ENCODE data around the gene DPP6.

Gene DPP6

DNA sequence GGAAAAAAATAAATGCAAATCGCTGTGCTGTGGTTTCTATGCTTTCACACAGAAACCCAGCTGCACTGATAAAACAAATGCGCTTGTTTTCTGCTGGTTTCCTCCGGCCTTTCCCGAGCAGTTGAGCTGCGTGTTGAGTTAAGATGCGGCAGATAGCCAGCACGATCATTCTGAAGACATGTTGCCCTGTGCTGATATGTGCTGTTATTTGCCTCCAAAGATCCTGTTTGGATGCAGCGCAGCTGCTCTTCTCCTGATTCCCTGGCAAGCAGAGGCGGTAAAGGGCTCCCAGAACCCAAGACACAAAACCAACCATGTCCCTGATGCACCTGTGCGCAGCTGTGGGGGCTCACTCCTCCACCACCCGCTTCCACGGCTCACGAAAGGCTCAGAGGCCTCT lies 725.3 kb downstream of the DPP6 start:
- DNase-seq, result no peak

- no peak for DNase-seq
These were observed 725.7 kb downstream of the DPP6 start for GRCh38 chr7:154777908-154778307.

DNA sequence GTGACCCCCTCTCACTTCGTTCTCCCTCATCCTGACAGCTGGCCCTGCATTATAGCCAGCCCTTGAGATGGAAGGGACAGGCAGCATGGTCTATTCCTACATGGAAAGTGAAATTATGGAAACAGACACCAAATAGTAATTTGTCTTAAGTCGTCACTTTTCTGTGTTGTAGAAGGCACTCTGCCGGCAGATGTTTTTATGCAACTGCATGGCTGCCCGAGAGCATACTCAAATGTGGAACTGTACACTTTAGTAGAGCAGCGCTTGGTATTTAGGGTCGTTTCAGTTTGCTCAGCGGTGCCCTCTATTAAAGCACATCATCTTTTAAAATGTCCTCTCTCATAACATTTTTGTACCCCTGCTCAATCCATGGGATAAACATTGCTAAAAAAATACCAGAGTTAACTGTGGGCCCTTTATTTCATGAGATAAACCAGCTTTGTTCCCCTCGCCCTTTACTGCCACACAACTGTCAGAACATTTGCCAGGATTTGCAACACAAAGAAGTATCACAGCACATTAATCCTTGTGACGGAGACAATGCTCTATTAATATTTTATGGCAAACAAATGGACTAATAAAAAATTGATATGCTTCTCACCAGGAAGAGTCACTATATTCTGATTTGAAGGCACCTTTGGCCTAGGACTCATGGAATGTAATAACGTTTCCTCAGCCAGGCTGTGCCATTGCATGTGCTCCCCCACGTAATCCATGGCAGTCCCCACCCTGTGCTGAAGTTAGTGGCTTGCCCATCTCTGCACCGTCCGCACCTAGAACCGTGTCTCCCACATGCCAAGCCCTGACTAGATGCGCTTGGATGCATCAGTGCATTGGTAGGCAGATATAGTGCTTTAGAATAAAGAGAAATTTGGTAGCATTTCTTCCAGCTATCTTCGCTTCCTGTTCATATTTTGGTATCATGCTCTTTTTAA lies 729.4 kb downstream of the DPP6 start:
- no peak for DNase-seq

- no peak for DNase-seq
These were observed 731.2 kb downstream of the DPP6 start for GRCh38 chr7:154783281-154783909.

- no peak for DNase-seq
These were observed 733.7 kb downstream of the DPP6 start for GRCh38 chr7:154785898-154786297.

DNA sequence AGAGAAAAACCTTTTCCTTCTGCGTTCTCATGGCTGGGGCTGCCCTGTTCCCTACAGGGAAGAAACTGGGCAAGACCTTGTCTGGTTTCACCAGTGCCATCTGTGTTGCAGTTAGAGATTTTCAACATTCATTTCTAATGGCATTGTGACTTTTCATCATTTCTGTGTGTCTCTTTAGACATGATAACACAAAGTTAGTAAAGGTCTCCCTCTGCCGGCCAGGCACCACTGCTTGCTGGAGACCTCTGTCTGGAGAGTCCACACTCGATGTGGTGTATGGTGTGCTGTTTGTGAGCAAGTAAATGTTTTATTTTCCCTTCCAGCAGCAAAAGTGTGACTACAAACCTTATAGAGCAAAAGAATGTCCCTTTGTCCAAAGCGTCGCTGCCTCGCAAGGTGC lies 737.2 kb downstream of the DPP6 start:
- no peak for DNase-seq

DNA sequence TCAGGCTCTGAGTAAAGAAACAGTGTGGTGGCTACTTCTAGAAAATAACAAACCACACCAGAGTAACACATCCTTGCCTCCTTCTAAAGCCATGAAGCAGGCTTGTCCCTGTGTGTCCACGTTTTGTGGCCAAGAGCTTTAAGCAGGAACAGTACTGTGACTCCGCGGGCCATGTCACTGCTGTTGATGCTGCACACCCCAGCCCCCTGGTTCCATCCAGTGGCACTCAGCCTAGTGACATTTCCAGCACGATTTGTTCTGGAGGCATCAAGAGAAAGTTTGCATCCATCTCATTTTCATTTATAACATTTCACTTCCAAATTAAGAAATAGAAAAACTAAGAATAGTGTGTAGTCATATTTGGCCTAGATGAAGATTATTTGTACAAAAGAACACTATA lies 739.4 kb downstream of the DPP6 start:
- no peak for DNase-seq

DNA sequence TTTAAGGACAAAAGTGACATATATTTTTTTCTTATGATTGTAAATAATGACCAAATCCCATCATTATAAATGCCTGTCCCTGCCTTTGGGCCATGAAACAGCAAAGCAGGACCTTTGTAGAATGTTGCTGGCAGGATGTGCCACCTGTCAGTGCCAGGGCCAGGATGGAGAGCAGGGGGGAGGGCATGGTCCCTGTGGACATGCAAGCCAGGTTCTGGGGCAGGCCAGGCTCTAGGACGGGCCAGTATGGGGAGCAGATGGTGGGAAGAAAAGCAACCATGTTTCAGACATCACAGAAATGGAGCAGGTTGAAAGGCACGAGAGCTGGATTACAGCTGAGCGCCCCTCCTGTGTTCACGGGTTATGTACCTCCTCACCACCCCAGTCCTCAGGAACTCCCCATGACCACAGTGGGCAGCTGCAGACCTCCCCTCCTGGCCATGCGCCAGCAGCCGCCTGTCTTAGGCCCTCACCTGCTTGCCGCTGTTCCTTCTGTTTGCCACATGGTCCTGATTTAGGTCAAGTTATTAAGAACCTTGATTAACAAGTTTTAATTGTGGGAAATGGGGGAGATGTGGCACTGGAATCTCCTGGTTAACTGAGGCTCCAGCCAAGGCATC lies 740.3 kb downstream of the DPP6 start:
- DNase-seq, result no peak

DNA sequence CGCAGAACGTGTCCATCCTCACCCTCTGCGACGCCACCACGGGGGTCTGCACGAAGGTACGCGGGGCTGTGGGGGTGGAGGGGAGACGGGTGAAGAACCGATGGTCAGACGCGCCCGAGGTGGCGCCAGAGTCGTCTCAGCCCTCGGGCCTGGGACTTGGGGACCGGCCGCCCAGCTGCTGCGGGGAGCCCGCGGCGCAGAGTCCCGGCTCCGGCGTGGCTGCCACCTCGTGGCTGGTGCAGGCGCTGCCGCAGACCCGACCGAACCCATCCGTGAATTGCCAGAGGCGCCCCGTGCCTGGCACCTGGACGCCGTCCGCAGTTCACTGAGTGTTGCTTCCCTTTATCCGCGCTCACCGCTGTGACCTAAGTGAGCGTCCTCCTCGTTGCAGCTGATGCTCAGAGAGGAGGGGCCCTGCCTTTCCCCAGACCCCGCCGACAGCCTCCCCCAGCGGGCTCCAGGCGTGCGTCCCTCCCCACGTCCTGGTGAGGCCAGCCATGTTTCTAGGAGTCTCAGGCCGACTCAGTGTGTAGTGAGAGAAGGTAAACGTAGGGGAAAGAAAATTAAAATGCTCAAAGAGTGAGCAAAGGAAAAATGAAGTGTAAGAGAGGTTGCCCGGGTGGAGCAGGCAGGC lies 742.1 kb downstream of the DPP6 start:
- DNase-seq, result no peak

GRCh38 chr7:154795014-154795413 lies 742.8 kb downstream of the DPP6 start:
- DNase-seq, result no peak

DNA sequence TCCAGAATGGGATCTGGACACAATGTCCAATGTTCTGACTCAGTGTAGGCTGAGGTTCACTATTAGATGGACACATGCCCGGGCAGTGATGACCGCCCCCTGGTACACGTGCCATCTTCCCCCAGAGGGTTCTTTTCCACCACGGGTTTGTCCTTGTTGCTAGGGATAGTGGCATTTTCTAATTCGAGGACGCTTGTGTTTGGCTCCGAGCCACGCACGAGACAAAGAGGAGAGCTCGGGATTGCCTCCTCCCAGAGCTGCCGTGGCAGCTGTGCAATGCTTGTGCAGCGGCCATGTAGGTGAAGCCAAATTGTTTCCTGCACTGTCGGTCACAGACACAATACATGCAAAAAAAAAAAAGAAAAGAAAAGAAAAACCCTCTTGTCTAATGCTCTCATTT lies 743.2 kb downstream of the DPP6 start:
- DNase-seq, result no peak

- DNase-seq, result no peak
These were observed 752.3 kb downstream of the DPP6 start for GRCh38 chr7:154804449-154804848.

GRCh38 chr7:154812027-154812426 lies 759.8 kb downstream of the DPP6 start:
- DNase-seq, result no peak

DNA sequence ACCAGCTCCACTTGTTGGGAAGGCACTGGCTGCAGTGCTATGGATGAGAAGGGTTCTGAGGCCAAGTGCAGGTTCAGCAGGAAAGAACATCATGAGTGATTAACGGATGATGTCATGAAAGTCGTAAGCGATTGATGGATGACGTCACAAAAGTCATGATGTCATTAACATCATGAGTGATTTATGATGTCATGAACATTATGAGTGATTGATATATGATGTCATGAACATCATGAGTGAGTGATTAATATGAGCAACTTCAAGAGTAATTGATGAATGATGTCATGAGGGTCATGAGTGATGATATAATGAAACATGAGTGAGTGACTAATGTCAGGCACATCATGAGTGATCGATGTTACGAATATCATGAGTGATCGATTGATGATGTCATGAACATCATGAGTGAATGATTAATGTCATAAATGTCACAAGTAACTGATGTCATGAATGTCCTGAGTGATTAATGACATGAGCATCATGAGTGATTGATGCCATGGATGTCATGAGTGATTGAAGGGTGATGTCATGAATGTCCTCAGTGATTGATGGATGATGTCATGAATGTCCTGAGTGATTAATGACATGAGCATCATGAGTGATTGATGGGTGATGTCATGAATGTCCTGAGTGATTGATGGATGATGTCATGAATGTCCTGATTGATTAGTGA lies 765.2 kb downstream of the DPP6 start:
- DNase-seq, result no peak

DNA sequence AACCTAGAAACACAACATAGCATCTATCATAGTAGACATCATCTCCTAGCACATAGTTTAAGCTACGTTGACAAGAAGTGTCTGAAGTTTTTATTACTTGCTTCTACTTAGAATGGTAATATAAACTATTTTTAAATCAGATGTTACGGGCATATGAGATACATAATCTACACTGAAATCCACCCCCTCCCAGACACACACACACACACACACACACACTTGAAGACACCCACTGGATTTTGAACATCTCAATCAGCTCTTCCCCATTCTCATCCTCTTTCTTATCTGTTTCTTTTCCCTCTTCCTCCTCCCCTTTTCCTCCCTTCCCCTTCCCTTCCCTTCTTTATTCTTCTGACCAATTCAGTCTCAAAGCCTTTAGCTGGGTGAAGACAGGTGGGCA lies 774.8 kb downstream of the DPP6 start:
- DNase-seq, result no peak

GRCh38 chr7:154832557-154833138 lies 780.5 kb downstream of the DPP6 start:
- DNase-seq, result no peak

DNA sequence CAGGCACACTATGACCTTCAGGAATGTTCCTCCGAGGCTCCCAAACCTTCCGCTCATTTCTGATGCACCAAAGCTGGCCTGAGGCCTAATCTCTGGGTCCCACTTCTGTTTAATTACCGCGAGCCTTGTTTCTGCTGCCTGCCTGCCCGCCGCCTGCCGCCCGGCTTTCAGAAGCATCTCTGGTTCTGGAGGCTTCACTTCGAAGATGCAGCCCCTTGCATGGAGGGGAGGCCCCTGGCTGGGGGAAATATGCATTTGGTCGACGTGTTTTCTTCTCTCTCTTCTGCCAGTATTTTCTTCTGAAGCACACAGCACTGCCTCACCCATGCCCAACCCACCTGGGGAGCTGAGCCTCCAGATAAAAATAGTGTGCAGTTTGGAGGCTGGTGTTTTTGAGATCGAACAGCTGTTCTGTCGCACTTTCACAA lies 783.8 kb downstream of the DPP6 start:
- no peak for DNase-seq

GRCh38 chr7:154837087-154837486 lies 784.9 kb downstream of the DPP6 start:
- no peak for DNase-seq

- DNase-seq, result no peak
These were observed 785.4 kb downstream of the DPP6 start for GRCh38 chr7:154837622-154838021.

- no peak for DNase-seq
These were observed 787.9 kb downstream of the DPP6 start for GRCh38 chr7:154840086-154840485.

GRCh38 chr7:154841731-154842331 lies 789.6 kb downstream of the DPP6 start:
- no peak for DNase-seq

DNA sequence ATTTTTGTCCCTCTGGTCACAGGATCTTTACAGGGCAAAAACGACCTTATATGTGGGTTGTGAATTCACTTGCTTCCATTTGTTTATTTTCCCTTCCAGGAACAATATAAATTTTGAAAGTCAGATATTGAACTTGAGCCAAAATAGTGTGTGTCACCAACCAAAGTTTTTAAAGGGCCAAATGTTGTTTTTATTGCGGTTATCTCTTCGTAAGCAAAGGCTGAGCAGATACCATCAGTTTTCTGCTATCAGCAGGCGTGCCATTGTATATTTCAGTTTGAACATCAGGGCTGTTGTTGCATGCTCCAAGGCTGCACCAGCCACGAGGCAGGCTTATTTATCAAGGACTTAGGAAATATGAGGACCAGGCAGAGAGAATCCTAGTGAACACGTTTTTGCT lies 790.4 kb downstream of the DPP6 start:
- DNase-seq, result no peak
